HPDE6-E6E7 (cell line): ENCODE measurements around the gene ODAD3.
"Not testable (repeated sequence)": the region's sequence is repeated elsewhere in the genome, so short reads cannot be mapped to it uniquely, and the experiment has no call there.

Experiments
- DNase-seq: peaks from one replicate; pipeline ENCODE4 v3.0.0; 2011; ENCODE audit warnings: missing footprints; ENCODE audit errors: extremely low spot score

Gene ODAD3

DNA sequence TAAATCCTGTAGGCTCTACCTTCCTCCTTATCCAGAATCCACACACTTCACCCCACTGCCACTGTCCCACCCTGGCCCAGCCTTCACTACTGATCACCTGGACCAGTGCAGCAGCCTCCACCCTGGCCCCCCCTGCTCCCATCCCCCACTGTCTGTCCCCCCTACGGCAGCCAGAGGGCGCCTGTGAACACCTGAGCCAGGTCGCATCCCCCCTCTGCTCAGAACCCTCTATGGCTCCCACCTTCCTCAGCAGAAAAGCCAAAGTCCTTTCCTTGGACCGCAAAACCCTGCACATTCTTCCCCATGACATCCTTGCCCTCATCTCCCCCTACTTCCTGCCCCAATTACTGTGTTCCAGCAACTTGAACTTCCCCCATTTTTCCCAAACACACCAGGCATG lies 25.3 kb upstream of the ODAD3 start:
- DNase-seq, result no peak

DNA sequence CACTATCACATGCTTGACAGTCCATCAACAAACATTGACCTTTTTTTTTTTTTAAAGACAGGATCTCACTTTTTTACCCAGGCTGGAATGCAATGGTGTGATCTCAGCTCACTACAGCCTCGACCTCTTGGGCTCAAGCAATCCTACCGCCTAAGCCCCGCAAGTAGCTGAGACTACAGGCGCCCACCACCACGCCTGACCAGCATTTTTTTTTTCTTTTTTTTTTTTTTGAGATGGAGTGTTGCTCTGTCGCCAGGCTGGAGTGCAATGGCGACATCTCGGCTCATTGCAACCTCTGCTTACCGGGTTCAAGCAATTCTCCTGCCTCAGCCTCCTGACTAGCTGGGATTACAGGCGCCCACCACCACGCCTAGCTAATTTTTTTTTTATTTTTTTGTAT lies 24.0 kb upstream of the ODAD3 start:
- DNase-seq, result not testable (repeated sequence)

DNA sequence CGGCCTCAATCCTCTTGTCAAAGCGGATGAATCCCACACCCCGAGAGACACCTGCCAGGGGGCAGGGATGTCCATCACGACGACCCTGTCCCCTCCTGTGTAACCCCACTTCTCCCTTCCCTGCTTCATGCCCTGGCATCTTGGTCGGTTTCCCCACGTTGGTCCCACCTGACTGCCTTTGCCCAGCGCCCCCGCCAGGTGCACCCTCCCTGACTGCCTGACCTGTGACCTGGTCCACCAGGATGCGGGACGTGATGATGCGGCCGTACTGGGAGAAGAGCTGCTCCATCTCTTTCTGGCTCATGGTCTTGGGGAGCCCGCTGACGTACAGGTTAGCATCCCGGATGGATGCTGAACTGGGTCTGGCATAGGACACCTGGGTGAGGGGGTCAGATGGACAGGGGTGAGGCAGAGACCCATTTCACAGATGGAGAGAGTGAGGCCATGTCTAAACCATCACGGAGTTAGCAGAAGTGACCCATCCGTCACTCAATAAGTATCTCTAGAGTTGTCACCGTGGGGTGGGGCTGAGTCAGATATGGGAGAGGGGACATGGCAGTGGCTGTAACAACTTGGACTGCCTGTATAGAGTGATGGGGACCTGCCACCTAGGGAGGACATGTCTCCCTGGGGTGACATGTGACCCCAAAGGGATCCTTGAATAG lies 23.4 kb upstream of the ODAD3 start:
- DNase-seq, result no peak

DNA sequence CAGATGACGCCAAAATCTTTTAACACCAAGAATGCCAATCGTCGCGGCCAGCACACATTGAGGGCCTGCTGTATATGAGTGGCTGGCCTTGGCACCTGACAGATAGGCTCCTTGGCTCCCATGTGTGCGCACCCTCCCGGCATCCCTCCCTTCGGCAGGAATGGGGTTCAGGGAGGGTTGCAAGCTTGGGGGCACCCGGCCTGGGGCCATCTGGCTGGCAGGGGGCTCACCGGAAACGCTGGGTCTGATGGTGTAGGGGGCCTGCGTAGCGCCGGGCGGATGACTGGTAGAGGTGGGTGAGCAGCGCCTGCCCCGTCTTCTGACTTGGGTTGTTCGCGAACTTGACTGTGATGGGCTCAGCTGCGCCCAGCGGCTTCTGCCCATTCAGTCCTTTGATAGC lies 22.9 kb upstream of the ODAD3 start:
- DNase-seq, result no peak

DNA sequence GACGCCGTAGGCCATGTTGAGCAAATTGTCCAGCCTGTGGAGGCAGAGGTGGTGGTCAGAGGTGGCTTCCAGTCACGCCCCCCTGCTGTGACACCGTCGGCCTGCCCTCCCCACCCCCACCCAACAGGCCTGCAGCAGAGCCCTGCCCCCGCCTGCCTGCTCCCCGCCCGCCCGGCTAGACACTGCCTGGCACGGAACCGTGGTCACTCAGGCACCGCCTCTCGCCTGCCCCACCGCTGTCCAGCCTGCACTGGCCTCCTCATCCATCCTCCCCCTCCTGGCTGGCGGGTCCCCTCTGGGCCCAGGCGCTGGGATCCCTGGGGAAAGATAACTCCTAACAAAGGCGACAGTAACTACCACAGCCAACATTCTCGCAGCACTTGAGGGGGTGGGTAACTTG lies 22.2 kb upstream of the ODAD3 start:
- no peak for DNase-seq

DNA sequence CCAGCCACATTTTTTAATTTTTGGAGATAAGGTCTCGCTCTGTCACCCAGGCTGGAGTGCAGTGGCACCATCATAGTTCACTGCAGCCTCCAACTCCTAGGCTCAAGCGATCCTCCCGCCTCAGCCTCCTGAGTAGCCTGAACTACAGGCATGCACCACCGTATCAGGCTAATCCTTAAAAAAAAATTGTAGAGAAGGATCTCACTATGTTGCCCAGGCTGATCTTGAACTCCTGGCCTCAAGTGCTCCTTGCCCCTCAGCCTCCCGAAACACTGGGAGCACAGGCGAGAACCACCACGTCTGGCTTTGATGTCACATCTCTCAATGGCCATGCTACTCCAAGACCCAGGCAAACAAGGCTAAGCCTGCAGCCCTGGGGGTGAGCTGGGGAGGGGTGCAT lies 21.7 kb upstream of the ODAD3 start:
- no peak for DNase-seq

DNA sequence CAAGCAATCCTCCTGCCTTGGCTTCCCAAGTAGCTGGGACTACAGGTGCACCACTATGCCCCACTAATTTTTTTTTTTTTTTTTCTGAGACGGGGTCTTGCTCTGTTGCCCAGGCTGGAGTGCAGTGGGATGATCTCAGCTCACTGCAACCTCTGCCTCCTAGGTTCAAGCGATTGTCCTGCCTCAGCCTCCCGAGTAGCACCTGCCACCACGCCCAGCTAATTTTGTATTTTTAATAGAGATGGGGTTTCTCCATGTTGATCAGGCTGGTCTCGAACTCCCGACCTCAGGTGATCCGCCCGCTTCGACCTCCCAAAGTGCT lies 20.3 kb upstream of the ODAD3 start:
- DNase-seq, result not testable (repeated sequence)

DNA sequence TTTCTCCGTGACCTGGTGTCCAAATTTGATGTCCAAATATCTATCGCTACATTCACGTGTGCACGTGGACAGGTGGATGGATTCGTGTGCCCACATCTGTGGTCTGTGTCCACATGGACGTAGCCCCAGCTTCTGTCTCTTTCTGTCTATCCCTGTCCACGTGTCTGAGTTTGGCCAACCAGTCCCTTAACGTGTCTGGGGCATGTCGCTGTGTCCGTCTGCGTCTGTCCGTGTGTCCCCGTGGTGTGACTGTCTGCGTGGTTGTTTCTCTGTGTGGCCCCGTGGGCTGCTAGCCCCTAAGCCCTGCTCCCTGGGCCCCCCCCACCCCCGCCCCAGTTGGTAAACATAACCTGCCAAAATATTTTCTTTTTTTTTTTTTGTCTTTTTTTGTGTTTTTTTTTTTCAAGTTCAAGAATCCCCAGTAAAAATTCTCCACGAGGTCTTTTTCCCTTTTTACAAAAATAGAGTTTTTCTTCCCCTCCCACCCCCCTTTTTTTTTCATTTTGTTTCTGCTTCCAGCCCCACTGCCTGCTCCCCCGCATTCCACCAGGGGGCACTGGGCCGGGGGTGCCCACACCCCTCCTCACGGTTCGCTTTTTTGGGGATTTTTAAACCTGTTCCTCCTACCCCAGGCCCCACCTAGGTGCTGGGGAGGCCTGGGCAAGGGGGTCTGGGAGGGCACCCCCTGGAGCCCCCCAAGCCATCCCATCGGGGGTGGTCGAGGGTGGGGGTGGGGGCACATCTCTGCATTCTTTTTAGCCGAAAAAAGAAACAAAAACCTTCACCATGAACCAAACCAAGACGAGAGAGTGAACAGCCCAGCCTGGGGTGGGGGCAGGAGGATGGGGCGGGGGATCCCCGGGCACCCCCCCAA lies 18.8 kb upstream of the ODAD3 start:
- DNase-seq, result no peak

DNA sequence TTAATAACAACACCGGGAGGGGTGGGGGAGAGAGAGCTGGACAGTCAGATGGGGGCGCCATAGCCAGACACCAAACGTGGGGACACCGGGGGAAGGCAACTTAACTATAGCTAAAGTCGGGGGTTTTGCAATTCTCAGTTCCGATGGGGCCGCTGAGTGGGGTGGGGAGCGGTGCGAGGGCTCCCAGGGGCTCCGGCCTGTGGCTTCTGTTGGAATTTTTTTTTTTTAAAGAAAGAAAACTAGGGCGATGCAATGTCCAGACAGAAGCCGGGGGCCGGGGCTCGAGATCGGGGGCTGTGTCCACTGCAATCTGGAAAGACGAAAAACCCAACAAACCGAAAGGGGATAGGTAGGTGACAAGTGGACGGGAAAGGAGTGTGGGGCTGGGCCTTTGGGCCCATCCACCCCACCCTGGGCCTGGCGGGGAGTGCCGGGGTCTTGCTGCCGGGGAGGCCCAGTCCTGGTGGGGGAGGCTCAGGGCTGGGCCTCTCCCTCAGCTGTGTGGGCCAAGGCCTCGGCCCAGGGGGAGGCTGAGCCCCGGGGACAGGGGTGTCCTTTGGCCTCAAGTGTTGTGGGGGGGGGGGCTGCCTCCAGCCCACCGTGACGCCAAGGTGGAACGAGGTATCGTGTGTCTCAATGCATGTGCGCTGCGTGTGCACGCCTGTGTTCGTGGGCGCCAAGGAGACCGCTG lies 17.8 kb upstream of the ODAD3 start:
- no peak for DNase-seq

DNA sequence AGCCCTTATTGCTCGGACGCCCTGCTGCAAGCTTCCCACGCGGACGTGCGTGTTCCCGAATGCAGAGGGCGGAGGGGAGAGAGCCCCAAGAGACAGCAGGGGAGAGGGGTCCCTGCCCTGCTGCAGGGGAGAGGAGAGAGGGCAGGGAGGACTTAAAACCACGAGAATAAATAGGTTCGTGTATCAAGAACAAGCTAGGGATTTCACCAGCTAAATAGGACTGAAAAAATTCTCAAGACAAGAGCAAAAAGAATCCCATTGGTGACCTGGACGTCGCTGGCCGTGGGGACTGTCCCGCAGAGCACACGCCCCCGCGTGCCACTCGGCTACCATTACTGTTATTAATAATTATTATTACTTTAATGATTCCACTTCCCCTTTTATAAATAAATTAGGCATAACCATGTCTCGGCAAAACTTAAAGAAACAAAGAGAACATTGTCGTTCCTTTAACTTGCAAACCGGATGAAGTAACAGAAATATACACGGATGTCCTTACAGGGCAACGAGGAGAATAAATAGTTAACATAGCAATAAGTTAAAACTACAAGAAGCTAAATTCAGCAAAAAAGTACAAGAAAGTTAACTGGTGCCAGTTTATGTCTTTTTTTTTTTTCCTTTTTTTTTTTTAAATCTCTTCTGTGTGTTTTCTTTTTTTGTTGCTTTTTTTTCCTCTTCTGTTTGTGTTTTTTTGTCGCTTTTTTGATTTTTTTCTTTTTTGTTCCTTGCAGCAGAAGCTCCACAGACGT lies 17.1 kb upstream of the ODAD3 start:
- no peak for DNase-seq

DNA sequence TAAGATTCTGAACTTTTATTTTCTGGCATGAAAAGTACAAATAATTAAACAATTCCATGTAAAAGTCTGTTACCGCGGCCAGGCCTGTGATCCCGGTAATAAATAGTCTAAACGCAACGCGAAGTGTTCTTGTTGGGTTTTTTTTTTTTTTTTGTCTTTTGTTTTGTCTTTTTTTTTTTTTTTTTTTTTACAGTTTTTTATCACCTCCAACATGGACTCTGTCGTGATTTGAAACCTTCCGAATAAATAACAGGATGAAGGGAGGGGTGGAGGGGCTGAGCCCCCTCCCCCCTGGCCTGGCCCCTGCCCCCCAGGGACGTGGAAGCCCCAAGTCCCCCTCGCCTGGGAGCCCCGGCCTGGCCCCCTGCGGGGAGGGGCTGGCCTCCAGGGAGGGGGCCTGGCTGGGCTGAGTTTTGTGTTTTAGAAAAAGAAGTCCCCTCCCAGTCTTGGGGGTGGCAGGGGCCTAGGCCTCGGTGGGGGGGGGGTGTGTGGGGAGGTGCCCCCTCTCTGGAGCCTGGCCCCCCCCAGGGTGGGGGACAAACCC lies 16.5 kb upstream of the ODAD3 start:
- DNase-seq, result no peak

DNA sequence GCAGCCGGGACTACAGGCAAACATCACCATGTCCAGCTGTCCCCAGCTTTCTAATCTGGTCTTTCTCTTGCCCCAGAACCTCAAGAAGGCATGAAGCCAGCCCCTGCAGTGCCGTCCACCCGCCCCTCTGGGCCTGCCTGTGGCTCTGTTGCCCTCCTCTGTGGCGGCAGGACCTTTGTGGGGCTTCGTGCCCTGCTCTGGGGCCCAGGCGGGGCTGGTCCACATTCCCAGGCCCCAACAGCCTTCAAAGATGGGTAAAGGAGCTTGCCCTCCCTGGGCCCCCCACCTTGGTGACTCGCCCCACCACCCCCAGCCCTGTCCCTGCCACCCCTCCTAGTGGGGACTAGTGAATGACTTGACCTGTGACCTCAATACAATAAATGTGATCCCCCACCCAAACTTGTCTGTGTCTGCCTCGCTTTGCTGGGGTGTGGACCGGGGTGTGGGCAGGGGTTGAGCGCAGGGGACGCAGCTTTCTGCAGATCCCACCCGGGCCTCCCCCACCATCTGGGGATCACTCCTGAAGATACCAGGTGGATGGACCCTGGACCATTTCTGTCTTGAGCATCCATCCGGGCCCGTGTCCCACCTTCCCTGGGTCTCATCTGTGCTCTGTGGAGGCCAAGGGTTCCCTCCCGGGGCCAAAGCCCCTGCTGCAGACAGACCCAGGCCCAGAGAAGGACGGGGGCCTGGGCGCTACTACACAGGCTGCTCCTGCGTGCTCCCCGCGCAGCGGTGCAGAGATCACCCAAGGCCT lies 15.8 kb upstream of the ODAD3 start:
- no peak for DNase-seq

DNA sequence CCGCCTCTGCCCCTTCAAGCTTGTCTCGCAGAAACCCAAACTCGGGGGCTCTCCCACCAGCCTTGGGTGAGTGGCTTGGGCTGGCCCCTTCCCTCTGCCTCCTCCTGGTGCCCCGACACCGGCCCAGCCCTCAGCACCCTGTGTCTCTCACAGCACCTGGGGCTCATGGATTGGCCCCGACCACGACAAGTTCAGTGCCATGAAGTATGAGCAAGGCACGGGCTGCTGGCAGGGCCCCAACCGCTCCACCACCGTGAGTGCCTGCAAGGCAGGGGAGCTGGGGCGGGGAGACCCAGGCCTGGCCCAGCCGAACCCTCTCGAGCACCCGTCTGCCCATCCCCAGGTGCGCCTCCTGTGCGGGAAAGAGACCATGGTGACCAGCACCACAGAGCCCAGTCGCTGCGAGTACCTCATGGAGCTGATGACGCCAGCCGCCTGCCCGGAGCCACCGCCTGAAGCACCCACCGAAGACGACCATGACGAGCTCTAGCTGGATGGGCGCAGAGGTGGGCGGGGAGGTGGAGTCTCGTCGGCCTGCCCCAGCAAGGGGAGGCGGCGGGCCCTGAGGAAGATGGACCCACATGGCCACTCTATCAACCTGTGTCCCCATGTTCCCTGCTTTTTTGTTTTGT lies 14.1 kb upstream of the ODAD3 start:
- no peak for DNase-seq

DNA sequence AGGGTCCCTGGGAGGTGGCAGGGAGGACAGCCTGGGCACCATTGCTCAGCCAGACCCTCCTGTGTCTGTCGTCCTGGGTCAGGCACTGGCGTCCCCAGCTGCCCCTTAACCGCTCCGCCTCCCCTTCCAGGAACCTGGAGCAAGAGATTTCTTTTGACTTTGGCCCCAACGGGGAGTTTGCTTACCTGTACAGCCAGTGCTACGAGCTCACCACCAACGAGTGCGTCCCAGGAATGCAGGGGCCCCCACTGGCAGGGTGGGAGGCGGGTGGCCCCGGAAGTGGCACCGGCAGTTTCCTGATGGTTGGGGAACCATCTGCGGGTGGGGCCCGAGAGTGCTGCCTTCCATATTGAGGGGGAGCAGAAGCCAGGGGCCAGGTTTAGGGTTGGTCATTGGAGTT lies 13.5 kb upstream of the ODAD3 start:
- DNase-seq, result no peak

DNA sequence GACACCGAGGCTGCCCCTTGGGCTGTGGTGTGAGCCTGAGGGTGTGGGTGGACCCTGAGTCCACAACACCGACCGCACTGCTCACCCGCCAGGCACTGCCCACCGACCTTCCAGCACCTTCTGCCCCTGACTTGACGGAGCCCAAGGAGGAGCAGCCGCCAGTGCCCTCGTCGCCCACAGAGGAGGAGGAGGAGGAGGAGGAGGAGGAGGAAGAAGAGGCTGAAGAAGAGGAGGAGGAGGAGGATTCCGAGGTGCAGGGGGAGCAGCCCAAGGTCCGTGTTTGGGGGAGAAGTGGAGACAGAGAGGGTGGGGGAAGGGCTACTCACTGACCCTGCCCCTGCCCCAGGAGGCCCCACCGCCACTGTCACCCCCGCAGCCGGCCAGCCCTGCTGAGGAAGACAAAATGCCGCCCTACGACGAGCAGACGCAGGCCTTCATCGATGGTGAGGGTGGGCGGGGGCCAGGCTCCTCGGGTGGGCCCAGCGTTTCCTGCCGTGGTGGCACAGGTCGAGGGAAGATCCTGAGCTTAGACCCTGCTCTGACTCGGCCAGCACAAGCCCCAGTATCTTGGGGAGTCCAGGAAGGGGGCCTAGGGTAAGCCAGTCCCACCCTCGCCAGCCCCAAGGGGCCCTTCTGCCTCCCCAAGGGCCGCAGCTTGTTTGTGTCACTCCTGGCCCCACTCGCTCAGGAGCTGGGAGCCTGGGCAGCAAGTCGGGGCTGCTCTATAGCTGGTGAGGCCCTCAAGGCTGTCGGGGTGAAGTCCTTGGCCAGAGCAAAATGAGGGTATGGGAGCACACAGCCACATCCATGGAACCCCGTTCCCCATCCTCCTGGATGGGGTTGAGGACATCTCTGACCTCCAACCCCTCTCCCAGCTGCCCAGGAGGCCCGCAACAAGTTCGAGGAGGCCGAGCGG lies 12.7 kb upstream of the ODAD3 start:
- no peak for DNase-seq

DNA sequence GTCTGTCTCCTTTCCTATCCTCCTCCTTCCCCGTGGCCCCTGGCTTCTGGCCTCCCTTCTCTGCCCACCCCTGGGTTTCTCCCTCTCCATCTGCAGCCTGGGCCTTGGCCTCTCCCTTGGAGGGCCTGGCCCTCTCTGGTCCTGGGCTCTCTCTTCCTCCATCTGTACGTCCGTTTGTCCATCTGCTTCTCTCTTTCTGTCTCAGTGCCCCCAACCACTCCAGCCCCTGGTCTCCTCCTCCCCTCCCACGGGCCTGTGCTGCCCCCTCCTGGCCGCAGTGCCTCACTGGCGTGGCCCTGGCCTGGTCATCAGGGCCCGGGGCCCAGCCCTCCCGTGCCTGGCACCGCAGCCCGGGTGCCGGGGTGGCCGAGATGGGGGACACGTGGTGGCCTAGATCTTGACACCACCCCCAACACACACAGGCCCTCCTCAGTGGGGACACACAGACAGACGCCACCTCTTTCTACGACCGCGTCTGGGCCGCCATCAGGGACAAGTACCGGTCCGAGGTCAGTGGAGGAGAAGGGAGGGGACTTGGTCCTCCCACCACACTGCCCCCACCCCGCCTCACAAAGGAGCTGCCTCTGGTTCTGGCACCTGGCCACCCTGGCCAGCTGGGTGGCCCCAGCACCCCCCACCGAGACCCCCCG lies 11.9 kb upstream of the ODAD3 start:
- DNase-seq, result no peak

DNA sequence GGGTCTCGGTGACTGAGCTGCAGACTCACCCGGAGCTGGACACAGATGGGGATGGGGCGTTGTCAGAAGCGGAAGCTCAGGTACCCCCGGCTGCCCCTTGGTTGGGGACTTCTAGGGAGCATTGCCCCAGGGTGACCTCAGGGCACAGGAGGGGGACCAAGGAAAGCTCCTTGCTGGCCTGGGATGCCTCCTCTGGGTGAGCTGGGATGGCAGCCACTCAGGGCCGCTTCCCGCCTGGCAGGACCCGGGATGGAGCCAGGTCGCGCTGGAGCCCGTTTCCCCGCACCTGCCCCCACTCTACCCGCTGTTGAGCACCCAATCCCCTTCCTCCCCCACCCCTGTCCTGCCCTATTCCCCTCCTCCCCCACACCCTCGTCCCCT lies 11.3 kb upstream of the ODAD3 start:
- no peak for DNase-seq

DNA sequence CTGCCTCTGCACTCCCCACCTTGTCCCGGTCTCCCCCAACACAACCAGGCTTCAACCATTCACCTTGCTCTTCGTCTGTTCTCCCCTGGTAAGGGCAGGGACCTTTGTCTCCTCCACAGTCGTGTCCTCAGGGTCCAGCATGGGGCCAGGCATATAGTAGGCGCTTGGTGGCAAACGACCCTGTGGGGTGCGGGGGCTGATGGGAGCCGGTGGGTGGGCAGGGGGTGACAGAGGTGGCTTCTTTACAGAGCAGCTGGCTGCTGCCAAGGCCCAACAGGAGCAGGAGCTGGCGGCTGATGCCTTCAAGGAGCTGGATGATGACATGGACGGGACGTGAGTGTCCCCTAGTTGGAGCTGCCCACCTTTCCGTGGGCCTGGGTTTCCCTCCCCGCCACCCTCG lies 10.2 kb upstream of the ODAD3 start:
- no peak for DNase-seq

DNA sequence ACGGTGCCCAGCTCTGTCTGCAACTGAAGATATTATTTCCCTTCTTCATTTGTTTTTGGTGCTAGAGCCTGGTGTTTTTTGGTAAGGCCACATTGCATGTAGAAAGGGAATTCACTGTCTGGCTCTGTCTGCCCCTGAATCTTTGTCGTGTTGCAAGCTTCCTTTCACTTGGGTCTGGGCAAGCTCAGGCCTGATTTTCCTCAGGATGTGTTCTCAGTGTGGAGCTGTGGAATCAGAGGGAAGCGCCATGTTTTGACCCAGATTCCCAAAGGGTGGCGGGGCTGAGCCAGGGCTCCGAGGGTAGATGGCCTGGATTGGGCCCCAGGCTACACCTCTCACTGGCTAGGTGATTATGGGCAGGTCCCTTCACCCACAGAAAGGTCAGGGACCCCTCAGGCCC lies 9.1 kb upstream of the ODAD3 start:
- DNase-seq, result peak; percentile 47
